GM06990 (cell line): ENCODE results near the gene MED12L.

Source experiments
- DNase-seq: peaks from one replicate; pipeline ENCODE4 v3.0.0-alpha.2; 2011; ENCODE audit not compliant: insufficient read length; ENCODE audit errors: extremely low read depth
- H3K27me3 ChIP-seq: replicated peaks from 2 replicates; pipeline ENCODE4 v1.6.0; 2011; ENCODE audit warnings: low read length; ENCODE audit not compliant: control insufficient read depth, insufficient read depth
- H3K36me3 ChIP-seq: 2 replicates; pipeline ENCODE4 v1.5.1; 2011; ENCODE audit warnings: low read length; ENCODE audit not compliant: control insufficient read depth, insufficient read depth
- H3K4me3 ChIP-seq: replicated peaks from 2 replicates; pipeline ENCODE4 v1.5.1; 2011; ENCODE audit warnings: low read depth, mild to moderate bottlenecking, control low read depth, low read length
- CTCF ChIP-seq: IDR thresholded peaks from 2 replicates; pipeline ENCODE4 v1.5.1; 2011; ENCODE audit warnings: low read length, control low read depth, mild to moderate bottlenecking, inconsistent platforms; ENCODE audit not compliant: insufficient read depth, poor library complexity, severe bottlenecking

Gene MED12L

GRCh38 chr3:151379083-151379734 lies 293.7 kb downstream of the MED12L start:
- no peaks in the 10 kb centered on the region for H3K36me3 ChIP-seq
- H3K27me3 ChIP-seq: no peaks in the 10 kb centered on the region
- peak; percentile 84 for TF ChIP-seq CTCF
- no peak overlapping the region for H3K4me3 ChIP-seq
- no peak for DNase-seq

- H3K4me3 ChIP-seq: no peak overlapping the region
- H3K36me3 ChIP-seq: no peaks in the 10 kb centered on the region
- no peak for DNase-seq
- TF ChIP-seq CTCF: no peak
- H3K27me3 ChIP-seq: no peaks in the 10 kb centered on the region
Measured at GRCh38 chr3:151382671-151383070, 297.2 kb downstream of the MED12L start.

GRCh38 chr3:151383111-151383510 lies 297.6 kb downstream of the MED12L start:
- TF ChIP-seq CTCF: no peak
- Histone ChIP-seq H3K4me3 (no peak overlapping the region), H3K27me3 (no peaks in the 10 kb centered on the region), H3K36me3 (no peaks in the 10 kb centered on the region)
- no peak for DNase-seq

GRCh38 chr3:151383956-151384355 lies 298.5 kb downstream of the MED12L start:
- no peak for DNase-seq
- no peaks in the 10 kb centered on the region for H3K27me3 ChIP-seq
- no peaks in the 10 kb centered on the region for H3K36me3 ChIP-seq
- H3K4me3 ChIP-seq: peak overlapping the region; percentile 16; the same call in 1 of the 2 replicates
- no peak for TF ChIP-seq CTCF

GRCh38 chr3:151384741-151385174 lies 299.3 kb downstream of the MED12L start, which contains the start of gene P2RY12:
P2RY12 (minus strand) TSS chr3:151384753; CDS start chr3:151338845, 45,908 bp downstream.
- no peaks in the 10 kb centered on the region for H3K27me3 ChIP-seq
- no peaks in the 10 kb centered on the region for H3K36me3 ChIP-seq
- no peak for TF ChIP-seq CTCF
- DNase-seq: peak; percentile 44
- peak within 1 kb of the TSS; percentile 38 for H3K4me3 ChIP-seq
